ENCODE measurements around the gene ANO1. TPM values are rescaled to one million over a fixed set of nuclear protein-coding genes. Genes with fewer than 3 reads are reported as not detected.
"Not testable (repeated sequence)": the region's sequence is repeated elsewhere in the genome, so short reads cannot be mapped to it uniquely, and the experiment has no call there.

Gene ANO1
- total RNA-seq, 4 donors from 2014 or later: 87.7 to 133 (median 108) TPM

DNA sequence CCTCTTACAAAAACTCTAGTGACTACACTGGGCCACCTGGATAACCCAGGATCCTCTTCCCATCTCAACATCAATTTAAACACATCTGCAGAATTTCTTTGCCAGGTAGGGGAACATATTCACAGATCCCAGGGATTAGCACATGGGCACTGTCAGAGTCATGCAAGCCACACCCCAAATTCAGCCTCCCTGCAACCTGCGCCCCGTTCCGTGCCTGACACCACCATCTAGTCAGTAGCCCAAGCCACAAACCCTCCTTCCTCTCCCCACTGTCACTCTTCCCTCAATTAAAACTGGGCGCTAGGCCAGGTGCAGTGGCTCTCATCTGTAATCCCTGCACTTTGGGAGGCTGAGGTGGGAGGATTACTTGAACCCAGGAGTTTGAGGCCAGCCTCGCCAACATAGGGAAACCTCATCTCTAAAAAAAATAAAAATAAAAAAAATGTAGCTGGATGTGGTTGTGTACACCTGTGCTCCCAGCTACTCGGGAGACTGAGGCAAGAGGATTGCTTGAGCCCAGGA, 131.3 kb downstream of the ANO1 start:
- TF ChIP-seq EP300 (IDR thresholded peaks at IDR 0.05) (no peak), POLR2AphosphoS5 (IDR thresholded peaks at IDR 0.05) (no peak), POLR2A (IDR thresholded peaks at IDR 0.05) (no peak)
- TF ChIP-seq, protein P1, sequence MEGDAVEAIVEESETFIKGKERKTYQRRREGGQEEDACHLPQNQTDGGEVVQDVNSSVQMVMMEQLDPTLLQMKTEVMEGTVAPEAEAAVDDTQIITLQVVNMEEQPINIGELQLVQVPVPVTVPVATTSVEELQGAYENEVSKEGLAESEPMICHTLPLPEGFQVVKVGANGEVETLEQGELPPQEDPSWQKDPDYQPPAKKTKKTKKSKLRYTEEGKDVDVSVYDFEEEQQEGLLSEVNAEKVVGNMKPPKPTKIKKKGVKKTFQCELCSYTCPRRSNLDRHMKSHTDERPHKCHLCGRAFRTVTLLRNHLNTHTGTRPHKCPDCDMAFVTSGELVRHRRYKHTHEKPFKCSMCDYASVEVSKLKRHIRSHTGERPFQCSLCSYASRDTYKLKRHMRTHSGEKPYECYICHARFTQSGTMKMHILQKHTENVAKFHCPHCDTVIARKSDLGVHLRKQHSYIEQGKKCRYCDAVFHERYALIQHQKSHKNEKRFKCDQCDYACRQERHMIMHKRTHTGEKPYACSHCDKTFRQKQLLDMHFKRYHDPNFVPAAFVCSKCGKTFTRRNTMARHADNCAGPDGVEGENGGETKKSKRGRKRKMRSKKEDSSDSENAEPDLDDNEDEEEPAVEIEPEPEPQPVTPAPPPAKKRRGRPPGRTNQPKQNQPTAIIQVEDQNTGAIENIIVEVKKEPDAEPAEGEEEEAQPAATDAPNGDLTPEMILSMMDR (IDR thresholded peaks at IDR 0.05): no peak
- peaks cover 34% of the 10 kb centered on the region for H3K36me3 ChIP-seq
- H3K9me3 ChIP-seq: no peaks in the 10 kb centered on the region
- DNase-seq (ENCODE audit: low spot score in 2 of 2): no peak
- WGBS: 91% methylated on average over 6 of the region's 6 CpGs
- no peaks in the 10 kb centered on the region for H3K27me3 ChIP-seq
- H3K4me3 ChIP-seq: no peak overlapping the region
- peaks cover 20% of the 10 kb centered on the region for H3K4me1 ChIP-seq
- peak overlapping the region; percentile 43 for H3K27ac ChIP-seq

DNA sequence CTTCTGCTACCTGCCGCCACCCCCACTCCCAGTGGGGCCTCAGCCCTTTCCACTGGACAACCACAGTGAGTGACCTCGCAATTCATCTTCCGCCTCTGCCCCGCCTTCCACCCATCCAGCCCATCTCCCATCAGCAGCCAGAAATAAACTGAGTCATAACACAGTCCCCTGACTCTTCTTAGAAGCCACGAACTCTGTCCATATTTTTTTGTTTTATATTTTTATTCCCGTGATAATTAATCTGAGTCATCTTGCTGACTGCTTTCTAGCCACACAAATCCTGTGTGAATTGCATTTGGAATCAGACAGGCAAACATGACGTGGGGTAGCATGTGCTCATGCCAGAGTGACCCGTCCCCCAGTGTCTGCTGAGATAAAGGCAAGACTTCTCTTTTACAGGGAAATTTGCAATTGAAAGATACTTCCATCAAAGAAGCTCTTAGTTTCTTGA, 132.0 kb downstream of the ANO1 start:
- TF ChIP-seq POLR2A (IDR thresholded peaks at IDR 0.05): no peak
- TF ChIP-seq EP300 (IDR thresholded peaks at IDR 0.05): no peak
- TF ChIP-seq POLR2AphosphoS5 (IDR thresholded peaks at IDR 0.05): no peak
- TF ChIP-seq, protein P1 (IDR thresholded peaks at IDR 0.05): no peak
- H3K4me3 ChIP-seq: no peak overlapping the region
- no peaks in the 10 kb centered on the region for H3K9me3 ChIP-seq
- peak overlapping the region; percentile 48 for H3K27ac ChIP-seq
- DNase-seq (ENCODE audit: low spot score in 2 of 2): peak in 1 of 2 donors; percentile 72
- 58% methylated on average over 8 of the region's 8 CpGs for WGBS
- peaks cover 14% of the 10 kb centered on the region for H3K4me1 ChIP-seq
- peaks cover 34% of the 10 kb centered on the region for H3K36me3 ChIP-seq
- no peaks in the 10 kb centered on the region for H3K27me3 ChIP-seq

DNA sequence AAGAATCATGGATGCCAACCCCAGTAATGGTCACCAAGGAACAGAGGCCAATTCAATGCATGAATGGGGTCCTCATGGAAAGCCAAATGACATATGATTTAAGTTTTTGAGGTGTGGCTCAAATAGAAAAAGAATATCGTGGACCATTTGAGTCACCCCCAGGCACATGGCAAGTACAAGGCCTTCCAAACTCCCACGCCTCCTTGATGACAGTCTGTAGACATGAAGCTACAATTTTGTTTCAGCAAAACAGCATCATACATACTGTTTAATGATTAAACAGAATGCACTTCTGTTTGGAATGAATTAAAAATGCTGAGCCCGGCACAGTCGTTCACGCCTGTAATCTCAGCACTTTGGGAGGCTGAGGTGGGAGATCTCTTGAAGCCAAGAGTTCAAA, 132.4 kb downstream of the ANO1 start:
- no peaks in the 10 kb centered on the region for H3K9me3 ChIP-seq
- WGBS: 60% methylated on average over 5 of the region's 5 CpGs
- DNase-seq (ENCODE audit: low spot score in 2 of 2): no peak

DNA sequence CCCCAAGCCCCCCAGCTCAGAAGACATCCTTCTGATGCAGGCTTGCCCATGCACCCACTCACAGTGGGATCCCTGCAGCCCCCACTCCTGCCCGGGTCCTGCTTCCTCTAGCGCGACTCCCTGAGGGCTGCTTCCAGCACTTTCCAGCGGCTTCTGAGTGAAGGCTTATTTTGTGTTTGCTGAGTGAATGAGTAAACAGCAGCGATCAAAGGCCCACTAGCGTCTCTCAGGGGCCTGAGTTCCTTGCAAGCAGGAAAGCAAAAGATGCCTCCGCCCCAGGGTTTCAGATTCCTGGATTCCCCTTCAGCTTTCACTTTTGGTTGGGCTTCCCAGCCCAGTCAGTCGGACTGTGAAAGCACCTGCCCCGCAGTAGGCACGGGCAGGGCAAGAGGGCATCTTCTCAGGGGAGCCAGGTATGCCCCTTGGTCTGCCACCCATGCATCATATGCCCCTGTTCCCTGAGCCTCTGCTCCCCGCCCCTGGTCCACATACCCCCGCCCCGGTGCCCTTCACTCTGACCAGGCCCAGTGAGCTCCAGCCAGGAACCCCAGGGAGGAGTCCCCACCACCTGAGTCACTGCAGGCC, 134.2 kb downstream of the ANO1 start:
- TF ChIP-seq POLR2A (IDR thresholded peaks at IDR 0.05) (no peak), EP300 (IDR thresholded peaks at IDR 0.05) (no peak), POLR2AphosphoS5 (IDR thresholded peaks at IDR 0.05) (no peak)
- TF ChIP-seq, protein P1 (IDR thresholded peaks at IDR 0.05): no peak
- peaks cover 18% of the 10 kb centered on the region for H3K36me3 ChIP-seq
- H3K4me1 ChIP-seq: peaks cover 11% of the 10 kb centered on the region
- H3K9me3 ChIP-seq: no peaks in the 10 kb centered on the region
- H3K27me3 ChIP-seq: no peaks in the 10 kb centered on the region
- no peak overlapping the region for H3K27ac ChIP-seq
- no peak for DNase-seq (ENCODE audit: low spot score in 2 of 2)
- H3K4me3 ChIP-seq: no peak overlapping the region
- 80% methylated on average over 10 of the region's 13 CpGs for WGBS

More for the DNA sequence above, 132.4 kb downstream of the ANO1 start:
- Histone ChIP-seq H3K27me3 (no peaks in the 10 kb centered on the region), H3K4me1 (peaks cover 11% of the 10 kb centered on the region), H3K4me3 (no peak overlapping the region), H3K27ac (peak overlapping the region; percentile 48), H3K36me3 (peaks cover 34% of the 10 kb centered on the region)
- TF ChIP-seq POLR2AphosphoS5 (IDR thresholded peaks at IDR 0.05) (no peak), EP300 (IDR thresholded peaks at IDR 0.05) (no peak), POLR2A (IDR thresholded peaks at IDR 0.05) (no peak)
- TF ChIP-seq, protein P1 (IDR thresholded peaks at IDR 0.05): no peak

DNA sequence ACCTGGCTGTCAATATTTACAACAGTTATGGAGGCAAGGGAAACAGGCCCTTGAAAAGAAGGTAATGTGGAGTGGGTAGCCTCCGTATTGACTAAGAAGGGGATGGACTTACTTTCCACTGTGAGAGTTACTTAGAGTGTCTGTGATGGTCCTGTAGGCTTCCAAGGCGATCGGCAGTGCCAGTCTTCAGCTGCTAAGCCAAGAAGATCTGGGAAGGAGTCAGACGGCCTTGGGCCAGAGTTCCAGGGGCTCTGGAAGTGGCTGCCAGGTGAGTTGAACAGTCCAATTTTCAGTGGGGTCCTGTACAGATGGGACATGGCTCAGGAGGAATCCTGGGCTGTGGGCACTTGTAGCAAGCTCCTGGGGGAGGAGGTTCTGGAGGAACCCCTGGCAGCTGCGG, 139.3 kb downstream of the ANO1 start:
- not testable (repeated sequence) for DNase-seq (ENCODE audit: low spot score in 2 of 2); H3K36me3 ChIP-seq; H3K4me1 ChIP-seq; H3K4me3 ChIP-seq; H3K27me3 ChIP-seq; H3K9me3 ChIP-seq; H3K27ac ChIP-seq
- whole genome bisulfite sequencing: 79% methylated on average over 5 of the region's 5 CpGs

DNA sequence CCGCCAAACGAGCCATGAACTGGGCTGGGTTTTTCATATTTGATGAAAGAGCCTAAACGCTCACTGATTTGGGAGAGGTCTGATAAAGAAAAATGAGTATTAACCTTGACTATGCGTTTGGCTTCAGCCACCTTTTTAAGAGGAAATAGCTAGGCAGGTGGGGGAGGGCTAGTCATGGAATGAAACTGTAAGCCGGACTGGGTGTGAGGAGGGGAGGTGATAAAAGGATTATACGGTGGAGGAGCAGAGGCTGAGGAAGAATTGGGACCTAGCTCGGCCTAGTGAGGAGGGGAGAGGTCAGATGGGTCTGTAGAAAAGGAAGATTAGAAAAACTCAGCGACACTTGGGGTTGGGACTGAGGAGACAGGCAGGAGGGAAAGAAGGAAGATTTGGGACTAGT, 140.0 kb downstream of the ANO1 start:
- not testable (repeated sequence) for H3K27ac ChIP-seq, H3K9me3 ChIP-seq

More for the DNA sequence above, 140.0 kb downstream of the ANO1 start:
- not testable (repeated sequence) for DNase-seq (ENCODE audit: low spot score in 2 of 2); H3K4me1 ChIP-seq; H3K4me3 ChIP-seq; H3K36me3 ChIP-seq; H3K27me3 ChIP-seq
- 77% methylated on average over 8 of the region's 8 CpGs for WGBS
